ENCODE data around the gene CISD1.

DNA sequence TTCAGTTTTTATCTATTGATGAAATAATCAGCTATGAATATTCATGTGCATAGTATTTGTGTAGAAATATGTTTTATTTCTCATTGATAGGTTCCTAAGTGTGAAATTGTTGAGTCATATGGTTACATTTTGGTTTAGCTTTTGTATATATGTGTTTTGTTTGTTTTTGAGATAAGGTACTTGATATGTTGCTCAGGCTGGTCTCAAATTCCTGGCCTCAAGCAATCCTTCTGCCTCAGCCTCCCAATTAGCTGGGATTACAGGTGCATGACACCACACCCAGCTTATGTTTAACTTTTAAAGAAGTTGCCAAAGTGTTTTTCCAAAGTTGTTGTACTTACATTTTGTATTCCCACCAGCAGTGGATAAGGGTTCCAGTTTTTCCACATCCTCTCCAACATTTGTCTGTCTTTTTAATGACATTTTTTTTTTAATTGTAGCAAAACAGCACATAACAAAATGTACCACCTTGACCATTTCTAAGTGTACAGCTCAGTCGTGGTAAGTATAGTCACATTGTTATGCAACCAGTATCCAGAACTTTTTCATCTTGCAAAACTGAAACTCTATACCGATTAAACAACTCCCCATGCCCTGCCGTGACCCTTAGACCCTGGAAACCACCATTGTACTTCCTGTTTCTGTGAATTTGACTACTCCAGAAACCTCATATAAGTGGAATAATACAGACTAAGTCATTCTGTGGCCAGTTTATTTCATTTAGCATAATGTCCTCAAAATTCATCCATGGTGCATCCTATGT is 53.3 kb downstream of the CISD1 start:
- TF ChIP-seq CTCF (IDR thresholded peaks at IDR 0.05) = no peak
- no peak for TF ChIP-seq POLR2AphosphoS5 (IDR thresholded peaks at IDR 0.05)
- TF ChIP-seq POLR2A (IDR thresholded peaks at IDR 0.05; ENCODE audit: low read depth) = no peak
- no peak for TF ChIP-seq EP300 (IDR thresholded peaks at IDR 0.05)
